Neuron (in vitro differentiated cells): ENCODE measurements around the gene KCNJ8.

Experiments
- H2AFZ ChIP-seq: one replicate; pipeline ENCODE4 v1.6.1; 2013; ENCODE audit warnings: low read depth, mild to moderate bottlenecking, inconsistent platforms, low read length, moderate library complexity
- H3K27me3 ChIP-seq: one replicate; pipeline ENCODE4 v1.6.1; 2013; ENCODE audit warnings: low read length; ENCODE audit not compliant: insufficient read depth
- H3K36me3 ChIP-seq: one replicate; pipeline ENCODE4 v1.6.1; 2013; ENCODE audit warnings: low read length; ENCODE audit not compliant: insufficient read depth
- H3K4me1 ChIP-seq: one replicate; pipeline ENCODE4 v1.6.1; 2013; ENCODE audit warnings: low read length; ENCODE audit not compliant: insufficient read depth
- H3K4me3 ChIP-seq: 2 replicates; pipeline ENCODE4 v1.5.1; 2013; ENCODE audit warnings: mild to moderate bottlenecking, low read length, moderate library complexity
- H3K9me3 ChIP-seq: one replicate; pipeline ENCODE4 v1.6.1; 2013; ENCODE audit warnings: low read length

Gene KCNJ8

DNA sequence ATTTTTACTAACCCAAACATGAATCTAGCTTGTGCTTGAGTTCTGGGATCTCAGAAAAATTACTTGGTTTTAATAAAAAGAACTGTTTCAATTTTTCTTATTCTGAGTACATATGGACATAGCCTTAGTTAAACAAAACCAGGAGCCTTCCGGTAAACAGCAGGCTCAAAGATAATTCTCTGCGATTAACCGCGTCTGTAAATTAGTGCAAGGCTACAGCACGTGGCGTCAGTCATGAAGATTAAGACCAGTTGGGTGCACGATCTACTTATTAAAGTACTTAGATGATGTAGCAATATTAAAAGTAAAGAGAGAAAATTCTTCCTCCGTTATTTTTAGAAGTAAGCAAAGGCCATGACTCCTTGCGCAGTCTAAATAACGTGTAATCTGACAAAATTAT lies 700 bp downstream of the KCNJ8 start:
- Histone ChIP-seq H3K36me3 (peaks cover 10% of the 10 kb centered on the region), H3K4me1 (peaks cover 47% of the 10 kb centered on the region), H3K27me3 (no peaks in the 10 kb centered on the region), H3K4me3 (peak overlapping the region; percentile 75), H2AFZ (no peak overlapping the region), H3K9me3 (no peaks in the 10 kb centered on the region)

DNA sequence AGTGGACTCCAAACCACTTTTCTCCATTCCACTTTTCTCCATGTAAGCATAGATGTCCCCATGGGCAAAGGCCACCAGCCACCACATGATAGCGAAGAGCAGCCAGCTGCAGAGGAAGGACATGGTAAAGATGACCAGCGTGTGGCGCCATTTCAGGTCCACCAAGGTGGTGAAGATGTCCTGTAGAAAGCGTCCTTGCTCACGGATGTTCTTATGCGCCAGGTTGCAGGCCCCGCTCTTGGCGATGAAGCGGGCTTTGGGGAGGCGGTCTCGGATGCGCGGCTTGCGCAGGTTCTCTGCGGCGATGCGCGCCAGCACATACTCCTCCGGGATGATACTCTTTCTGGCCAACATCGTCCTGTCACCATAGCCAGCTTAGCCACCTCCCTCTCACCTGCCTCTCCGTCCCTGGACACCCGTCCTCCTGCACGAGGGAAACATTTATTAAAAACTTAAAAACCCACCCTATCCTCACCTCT lies 1.2 kb downstream of the KCNJ8 start:
- Histone ChIP-seq H2AFZ (no peak overlapping the region), H3K4me1 (peaks cover 47% of the 10 kb centered on the region), H3K9me3 (no peaks in the 10 kb centered on the region), H3K36me3 (peaks cover 15% of the 10 kb centered on the region), H3K4me3 (peak overlapping the region; percentile 75), H3K27me3 (no peaks in the 10 kb centered on the region)

DNA sequence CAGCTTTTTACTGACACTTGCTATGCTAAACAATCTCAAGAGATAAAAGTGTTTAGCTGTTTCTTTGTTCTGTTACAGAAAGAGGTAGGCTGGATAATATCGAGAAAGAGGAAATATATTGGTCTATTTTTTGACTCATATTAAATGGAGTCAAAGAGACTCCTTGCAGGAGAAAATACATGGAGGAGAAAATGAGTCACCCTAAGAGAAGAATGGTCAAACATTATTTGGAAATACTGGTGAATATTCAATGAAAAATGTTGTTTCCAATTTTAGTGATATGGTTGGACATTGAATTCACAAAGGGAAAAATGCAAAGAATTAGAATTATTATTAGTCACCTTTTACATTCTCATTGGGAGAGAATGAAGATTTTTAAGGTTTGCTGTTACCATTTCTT lies 3.2 kb downstream of the KCNJ8 start:
- Histone ChIP-seq H3K27me3 (no peaks in the 10 kb centered on the region), H3K4me1 (peaks cover 40% of the 10 kb centered on the region)

DNA sequence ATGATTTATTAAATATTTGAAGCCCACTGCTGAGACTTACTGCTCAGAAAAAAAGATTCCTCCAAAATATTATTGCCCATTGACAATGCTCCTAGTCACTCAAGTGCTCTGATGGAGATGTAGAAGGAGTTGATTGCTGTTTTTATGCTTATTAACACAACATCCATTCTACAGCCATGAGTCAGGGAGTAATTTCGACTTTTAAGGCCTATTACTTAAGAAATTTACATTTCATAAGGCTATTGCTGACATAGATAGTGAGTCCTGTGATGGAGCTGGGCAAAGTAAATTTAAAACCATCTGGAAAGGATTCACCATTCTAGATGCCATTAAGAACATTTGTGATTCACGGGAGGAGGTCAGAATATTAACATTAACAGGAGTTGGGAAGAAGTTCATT lies 5.2 kb downstream of the KCNJ8 start:
- H3K36me3 ChIP-seq: peaks cover 35% of the 10 kb centered on the region
- no peak overlapping the region for H2AFZ ChIP-seq
- H3K4me3 ChIP-seq: no peak overlapping the region
- peaks cover 11% of the 10 kb centered on the region for H3K9me3 ChIP-seq
- peaks cover 27% of the 10 kb centered on the region for H3K4me1 ChIP-seq
- no peaks in the 10 kb centered on the region for H3K27me3 ChIP-seq

More for the DNA sequence above, 3.2 kb downstream of the KCNJ8 start:
- peaks cover 7% of the 10 kb centered on the region for H3K9me3 ChIP-seq
- peaks cover 21% of the 10 kb centered on the region for H3K36me3 ChIP-seq
- no peak overlapping the region for H3K4me3 ChIP-seq
- H2AFZ ChIP-seq: no peak overlapping the region

DNA sequence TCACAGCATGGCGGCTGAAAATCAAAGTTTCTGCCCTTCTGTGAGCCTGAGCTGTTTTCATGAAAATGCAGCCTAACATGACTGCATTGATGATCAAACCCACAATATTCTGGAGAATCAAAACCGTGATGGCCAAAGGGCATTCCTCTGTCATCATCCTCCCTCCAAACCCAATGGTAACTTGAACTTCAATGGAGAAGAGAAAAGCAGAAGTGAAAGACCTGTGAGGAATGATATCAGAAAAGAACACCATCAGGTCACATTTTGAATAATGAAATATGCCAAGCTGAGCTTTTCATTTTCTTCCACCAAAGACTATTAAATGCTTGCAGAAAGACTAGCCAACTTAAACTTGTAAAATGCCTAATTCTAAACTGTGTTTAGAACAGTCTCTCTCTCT lies 8.1 kb downstream of the KCNJ8 start:
- Histone ChIP-seq H3K9me3 (peaks cover 11% of the 10 kb centered on the region), H3K36me3 (peaks cover 35% of the 10 kb centered on the region), H3K4me3 (no peak overlapping the region), H2AFZ (no peak overlapping the region), H3K27me3 (no peaks in the 10 kb centered on the region), H3K4me1 (peaks cover 3% of the 10 kb centered on the region)

DNA sequence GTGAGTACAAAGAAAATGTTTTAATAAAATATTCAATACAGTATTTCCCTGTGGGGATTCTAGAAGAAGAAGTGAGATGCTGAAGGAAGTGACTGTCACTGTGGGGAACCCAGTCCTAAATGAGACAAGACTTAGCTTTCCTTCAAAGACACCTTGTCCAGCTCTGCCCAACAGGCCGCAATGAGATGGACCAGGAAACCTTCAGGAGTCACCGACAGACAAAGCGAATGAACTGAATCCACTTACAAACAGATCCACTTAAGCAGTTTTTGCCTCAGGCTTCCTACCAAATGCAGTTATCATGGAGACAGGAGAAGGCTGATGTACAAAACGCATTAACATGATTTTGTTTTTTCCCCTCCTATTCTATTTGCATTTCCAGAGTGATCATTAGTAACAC lies 9.6 kb downstream of the KCNJ8 start:
- H3K4me1 ChIP-seq: no peaks in the 10 kb centered on the region
- no peaks in the 10 kb centered on the region for H3K27me3 ChIP-seq
- peaks cover 35% of the 10 kb centered on the region for H3K36me3 ChIP-seq

DNA sequence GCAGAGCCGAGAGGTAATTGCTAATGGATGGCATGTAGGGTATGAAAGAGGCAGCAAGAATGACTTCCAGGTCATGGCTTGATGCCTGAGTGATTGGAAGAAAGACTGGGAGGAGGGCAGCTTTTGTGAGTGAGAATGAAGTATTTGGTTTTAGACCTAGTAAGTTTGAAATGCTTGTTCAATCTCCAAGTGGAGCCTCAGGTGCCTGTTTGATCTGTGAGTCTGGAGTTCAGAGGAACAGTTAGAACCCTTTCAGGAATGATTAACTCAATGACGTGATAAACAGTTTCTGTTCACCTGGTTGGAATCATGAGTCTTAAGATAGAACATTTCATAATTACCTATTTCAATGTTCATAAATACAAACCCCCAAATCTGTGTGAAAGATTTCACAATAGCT lies 10.4 kb downstream of the KCNJ8 start:
- no peak overlapping the region for H3K4me3 ChIP-seq
- peaks cover 28% of the 10 kb centered on the region for H3K36me3 ChIP-seq
- peaks cover 11% of the 10 kb centered on the region for H3K9me3 ChIP-seq
- H2AFZ ChIP-seq: no peak overlapping the region
- no peaks in the 10 kb centered on the region for H3K27me3 ChIP-seq
- no peaks in the 10 kb centered on the region for H3K4me1 ChIP-seq

More for the DNA sequence above, 9.6 kb downstream of the KCNJ8 start:
- Histone ChIP-seq H2AFZ (no peak overlapping the region), H3K4me3 (no peak overlapping the region), H3K9me3 (peaks cover 11% of the 10 kb centered on the region)

DNA sequence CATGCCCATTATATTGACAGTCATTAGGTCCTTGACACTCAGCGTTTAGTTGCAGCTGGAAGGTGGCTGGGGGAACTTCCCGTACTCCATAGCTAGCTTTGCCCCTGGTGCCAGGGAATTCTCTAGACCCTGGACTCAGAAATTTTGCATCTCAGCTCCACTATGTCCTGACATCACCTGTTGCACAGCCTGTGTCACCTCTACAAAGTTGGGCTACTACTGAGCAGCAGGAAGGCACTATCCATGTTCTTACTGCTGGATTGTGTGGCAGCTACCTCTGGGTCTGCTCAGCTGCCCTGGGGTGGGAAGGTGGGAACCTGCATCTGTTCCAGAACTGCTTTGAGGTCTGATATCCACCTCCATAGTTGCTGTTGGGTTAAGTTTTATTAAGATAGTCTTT lies 11.0 kb downstream of the KCNJ8 start:
- H3K4me1 ChIP-seq: no peaks in the 10 kb centered on the region
- H2AFZ ChIP-seq: no peak overlapping the region
- H3K4me3 ChIP-seq: no peak overlapping the region
- no peaks in the 10 kb centered on the region for H3K27me3 ChIP-seq
- peaks cover 23% of the 10 kb centered on the region for H3K36me3 ChIP-seq
- H3K9me3 ChIP-seq: peaks cover 11% of the 10 kb centered on the region

DNA sequence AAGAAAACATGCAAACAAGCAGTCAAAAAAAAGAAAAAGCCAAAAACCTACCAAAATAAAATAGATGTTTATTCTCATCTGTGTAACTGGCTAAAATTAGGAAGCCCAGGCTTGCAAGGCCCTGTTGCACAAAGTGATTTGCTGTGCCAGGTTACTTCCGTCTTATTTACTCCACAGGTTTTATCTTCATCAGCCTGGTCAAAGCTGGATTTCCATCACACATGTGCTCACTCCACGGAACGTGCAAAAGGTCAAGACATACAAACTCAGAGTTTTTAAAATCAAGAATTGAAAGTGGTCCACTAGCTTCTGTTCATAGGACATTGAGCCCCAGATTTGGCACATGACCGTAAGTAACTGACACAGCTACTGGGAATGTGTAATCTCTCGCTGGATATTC lies 14.8 kb downstream of the KCNJ8 start:
- Histone ChIP-seq H3K36me3 (no peaks in the 10 kb centered on the region), H3K4me1 (no peaks in the 10 kb centered on the region), H3K4me3 (no peak overlapping the region), H3K27me3 (no peaks in the 10 kb centered on the region), H3K9me3 (no peaks in the 10 kb centered on the region), H2AFZ (no peak overlapping the region)

DNA sequence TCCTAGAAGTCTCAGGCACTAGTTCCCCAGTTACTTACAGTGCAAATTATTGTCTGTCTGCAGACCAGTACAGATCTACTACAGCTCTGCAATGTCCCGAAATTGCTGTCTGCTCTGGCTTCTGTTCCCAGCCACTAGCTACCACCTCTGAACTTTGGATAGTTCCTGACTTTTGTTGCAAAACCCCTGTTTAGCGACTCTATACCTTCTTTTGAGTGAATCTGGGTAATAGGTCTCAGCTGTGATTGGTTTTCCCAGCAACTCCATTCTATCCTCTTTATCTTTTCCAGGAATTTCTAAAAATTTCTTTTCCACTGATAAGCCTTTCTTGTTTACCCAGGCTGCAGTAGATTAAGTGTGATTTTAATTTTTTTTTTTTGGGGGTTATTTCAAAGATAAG lies 16.8 kb downstream of the KCNJ8 start:
- Histone ChIP-seq H3K27me3 (no peaks in the 10 kb centered on the region), H3K9me3 (no peaks in the 10 kb centered on the region), H3K4me3 (no peak overlapping the region), H3K4me1 (no peaks in the 10 kb centered on the region), H2AFZ (no peak overlapping the region), H3K36me3 (no peaks in the 10 kb centered on the region)

DNA sequence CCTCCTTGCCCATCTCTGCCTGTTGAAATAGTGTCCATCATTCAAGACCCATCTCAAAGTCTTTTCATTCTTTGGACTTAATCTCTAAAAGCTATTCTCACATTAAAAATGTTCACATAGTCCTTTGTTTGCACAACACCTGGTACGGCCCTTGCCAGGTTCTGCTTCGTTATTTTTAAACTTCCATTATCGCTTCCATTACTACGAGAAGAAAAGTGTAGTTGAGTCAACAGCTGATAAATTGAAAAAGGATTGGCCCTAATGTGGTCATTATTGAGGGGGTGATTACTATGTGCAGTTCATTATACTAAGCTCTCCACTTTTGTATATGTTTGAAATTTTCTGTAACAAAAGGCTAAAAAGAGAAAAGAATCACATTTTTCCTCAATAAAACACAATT lies 17.8 kb downstream of the KCNJ8 start:
- H2AFZ ChIP-seq: no peak overlapping the region
- H3K4me3 ChIP-seq: no peak overlapping the region
- no peaks in the 10 kb centered on the region for H3K36me3 ChIP-seq
- H3K27me3 ChIP-seq: no peaks in the 10 kb centered on the region
- no peaks in the 10 kb centered on the region for H3K4me1 ChIP-seq
- H3K9me3 ChIP-seq: no peaks in the 10 kb centered on the region

DNA sequence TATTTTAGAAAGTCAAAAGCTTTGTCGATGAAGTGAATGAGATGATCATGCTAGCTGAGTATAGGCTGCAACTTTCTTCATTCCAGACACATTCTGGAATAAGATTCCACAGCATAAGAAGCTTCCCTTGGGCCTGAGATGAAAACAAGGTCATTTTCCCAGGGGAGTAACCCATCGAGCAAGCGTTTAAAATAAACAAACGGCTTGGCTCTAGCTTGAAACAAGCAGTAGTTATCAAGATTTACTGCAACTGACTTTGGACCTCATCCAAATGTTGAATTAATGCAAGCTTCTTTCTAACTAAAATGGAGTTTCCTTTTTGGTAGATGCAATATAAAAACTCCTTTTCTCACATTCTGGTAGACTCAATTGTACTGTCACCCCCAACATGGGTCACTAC lies 23.0 kb downstream of the KCNJ8 start:
- Histone ChIP-seq H3K27me3 (no peaks in the 10 kb centered on the region), H3K4me3 (no peak overlapping the region), H3K9me3 (no peaks in the 10 kb centered on the region), H3K4me1 (no peaks in the 10 kb centered on the region), H2AFZ (no peak overlapping the region), H3K36me3 (no peaks in the 10 kb centered on the region)

DNA sequence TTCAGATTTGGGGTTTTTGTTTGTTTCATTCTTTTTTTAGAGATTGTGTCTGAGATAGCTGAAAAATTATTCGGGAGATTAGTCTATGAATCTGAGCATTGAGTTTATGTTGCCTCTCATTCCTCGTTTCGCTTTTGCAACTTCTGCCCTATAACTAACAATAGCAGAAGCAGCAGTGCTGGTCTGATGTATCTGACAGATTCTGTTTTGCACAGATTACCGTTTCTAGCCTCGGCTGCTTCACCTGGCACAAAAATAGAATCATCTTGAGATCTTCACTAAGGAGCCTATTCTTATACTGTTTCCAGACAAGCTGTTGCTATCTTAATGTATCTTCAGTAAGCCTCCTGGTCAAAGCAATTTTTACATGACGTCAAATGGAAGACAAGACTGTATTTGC lies 29.2 kb downstream of the KCNJ8 start:
- no peaks in the 10 kb centered on the region for H3K27me3 ChIP-seq
- no peaks in the 10 kb centered on the region for H3K36me3 ChIP-seq

DNA sequence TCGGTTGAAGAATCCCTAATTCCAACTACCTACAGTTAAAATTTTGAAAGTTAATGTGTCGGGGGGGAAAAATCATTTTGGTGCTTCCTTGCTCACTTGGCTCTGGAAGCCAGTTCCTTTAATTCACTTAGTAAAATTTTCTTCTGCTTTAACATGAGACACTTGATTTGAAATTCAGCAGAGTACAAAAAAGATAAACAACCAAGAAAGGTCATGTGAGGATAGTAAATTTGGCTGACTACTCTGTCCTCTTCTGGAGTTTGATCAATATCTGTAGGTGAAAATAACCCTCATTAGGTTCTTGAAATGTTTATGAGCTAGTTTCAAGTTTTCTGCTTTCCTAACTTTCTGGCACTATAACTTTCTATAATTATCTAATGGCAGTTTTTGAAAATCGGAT lies 43.4 kb downstream of the KCNJ8 start:
- Histone ChIP-seq H3K27me3 (no peaks in the 10 kb centered on the region), H3K4me3 (no peak overlapping the region), H3K36me3 (no peaks in the 10 kb centered on the region), H3K4me1 (no peaks in the 10 kb centered on the region), H3K9me3 (no peaks in the 10 kb centered on the region), H2AFZ (no peak overlapping the region)

More for the DNA sequence above, 29.2 kb downstream of the KCNJ8 start:
- Histone ChIP-seq H3K4me1 (no peaks in the 10 kb centered on the region), H3K9me3 (no peaks in the 10 kb centered on the region), H3K4me3 (no peak overlapping the region), H2AFZ (no peak overlapping the region)
